ENCODE data around the gene DDX52.

DNA sequence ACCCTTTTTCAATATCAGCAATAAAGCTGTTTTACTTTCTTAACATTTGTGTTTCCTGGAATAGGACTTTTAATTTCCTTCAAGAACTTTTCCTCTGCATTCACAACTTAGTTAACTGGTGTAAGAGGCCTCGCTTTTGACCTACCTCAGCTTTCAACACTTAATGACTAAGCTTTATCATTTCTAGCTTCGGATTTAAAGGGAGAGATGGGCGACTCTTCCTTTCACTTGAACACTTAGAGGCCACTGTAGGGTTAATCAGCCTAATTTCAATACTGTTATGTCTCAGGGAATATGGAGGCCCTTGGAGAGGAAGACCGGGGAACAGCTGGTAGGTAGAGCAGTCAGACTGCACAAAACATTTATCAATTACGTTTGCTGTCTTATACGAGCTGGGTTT, 38.7 kb downstream of the DDX52 start:
- TF ChIP-seq, protein P1, sequence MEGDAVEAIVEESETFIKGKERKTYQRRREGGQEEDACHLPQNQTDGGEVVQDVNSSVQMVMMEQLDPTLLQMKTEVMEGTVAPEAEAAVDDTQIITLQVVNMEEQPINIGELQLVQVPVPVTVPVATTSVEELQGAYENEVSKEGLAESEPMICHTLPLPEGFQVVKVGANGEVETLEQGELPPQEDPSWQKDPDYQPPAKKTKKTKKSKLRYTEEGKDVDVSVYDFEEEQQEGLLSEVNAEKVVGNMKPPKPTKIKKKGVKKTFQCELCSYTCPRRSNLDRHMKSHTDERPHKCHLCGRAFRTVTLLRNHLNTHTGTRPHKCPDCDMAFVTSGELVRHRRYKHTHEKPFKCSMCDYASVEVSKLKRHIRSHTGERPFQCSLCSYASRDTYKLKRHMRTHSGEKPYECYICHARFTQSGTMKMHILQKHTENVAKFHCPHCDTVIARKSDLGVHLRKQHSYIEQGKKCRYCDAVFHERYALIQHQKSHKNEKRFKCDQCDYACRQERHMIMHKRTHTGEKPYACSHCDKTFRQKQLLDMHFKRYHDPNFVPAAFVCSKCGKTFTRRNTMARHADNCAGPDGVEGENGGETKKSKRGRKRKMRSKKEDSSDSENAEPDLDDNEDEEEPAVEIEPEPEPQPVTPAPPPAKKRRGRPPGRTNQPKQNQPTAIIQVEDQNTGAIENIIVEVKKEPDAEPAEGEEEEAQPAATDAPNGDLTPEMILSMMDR (conservative IDR thresholded peaks at IDR 0.05) = no peak
- TF ChIP-seq ZFX (IDR thresholded peaks at IDR 0.05) = no peak
